Brain pericyte (primary cell): ENCODE measurements around the gene C1orf198.

Source experiments
- DNase-seq: peaks from one replicate; pipeline ENCODE4 v3.0.0-alpha.2; 2012; ENCODE audit warnings: low read depth, low spot score

Gene C1orf198

GRCh38 chr1:230892018-230892491, 23.7 kb upstream of the C1orf198 start:
- no peak for DNase-seq

GRCh38 chr1:230891413-230891812, 23.1 kb upstream of the C1orf198 start:
- no peak for DNase-seq

- no peak for DNase-seq
These were observed 16.3 kb upstream of the C1orf198 start for GRCh38 chr1:230884646-230885045.

GRCh38 chr1:230883967-230884366, 15.6 kb upstream of the C1orf198 start:
- DNase-seq: no peak

- no peak for DNase-seq
These were observed 11.5 kb upstream of the C1orf198 start for GRCh38 chr1:230879778-230880177.

GRCh38 chr1:230878591-230878990, 10.3 kb upstream of the C1orf198 start:
- no peak for DNase-seq

GRCh38 chr1:230877924-230878590, 9.7 kb upstream of the C1orf198 start:
- no peak for DNase-seq

GRCh38 chr1:230877146-230877923, 9.0 kb upstream of the C1orf198 start:
- DNase-seq: no peak

GRCh38 chr1:230876660-230877059, 8.3 kb upstream of the C1orf198 start:
- no peak for DNase-seq

- DNase-seq: no peak
These were observed 7.0 kb upstream of the C1orf198 start for GRCh38 chr1:230875370-230875769.

GRCh38 chr1:230870916-230871315, 2.6 kb upstream of the C1orf198 start:
- DNase-seq: no peak

GRCh38 chr1:230869500-230869899, 1.2 kb upstream of the C1orf198 start:
- DNase-seq: no peak

GRCh38 chr1:230868736-230869385, 540 bp upstream of the C1orf198 start:
- DNase-seq: no peak

- DNase-seq: no peak
These were observed 1.0 kb downstream of the C1orf198 start for GRCh38 chr1:230867101-230867902.

- no peak for DNase-seq
These were observed 1.9 kb downstream of the C1orf198 start for GRCh38 chr1:230866171-230867070.

GRCh38 chr1:230865062-230865817, 3.1 kb downstream of the C1orf198 start:
- no peak for DNase-seq

- DNase-seq: no peak
These were observed 3.9 kb downstream of the C1orf198 start for GRCh38 chr1:230864441-230864840.

- no peak for DNase-seq
These were observed 4.9 kb downstream of the C1orf198 start for GRCh38 chr1:230863449-230863848.

- no peak for DNase-seq
These were observed 6.2 kb downstream of the C1orf198 start for GRCh38 chr1:230861970-230862595.
